ENCODE results near the gene TBC1D22A.

TBC1D22A gene

GRCh38 chr22:46969491-46969890 is 207.0 kb downstream of the TBC1D22A start:
- no peak for TF ChIP-seq OSR1 (CRISPR knock-in tag; IDR thresholded peaks at IDR 0.05)
- no peak for TF ChIP-seq PPARA (CRISPR knock-in tag; IDR thresholded peaks at IDR 0.05; ENCODE audit: borderline replicate concordance)
- TF ChIP-seq ZFP30 (CRISPR knock-in tag; IDR thresholded peaks at IDR 0.05): no peak
- no peak for TF ChIP-seq TSHZ2 (CRISPR knock-in tag; IDR thresholded peaks at IDR 0.05)
- no peak for TF ChIP-seq ZFP3 (CRISPR knock-in tag; IDR thresholded peaks at IDR 0.05)
- no peak for TF ChIP-seq ARNTL (CRISPR knock-in tag; IDR thresholded peaks at IDR 0.05; ENCODE audit: borderline replicate concordance, low read depth)
- no peak for TF ChIP-seq POU6F1 (CRISPR knock-in tag; IDR thresholded peaks at IDR 0.05; ENCODE audit: borderline replicate concordance, low read depth)
- no peak for TF ChIP-seq RARB (CRISPR knock-in tag; IDR thresholded peaks at IDR 0.05)
- no peak for TF ChIP-seq ZC3H10 (CRISPR knock-in tag; IDR thresholded peaks at IDR 0.05)
- no peak for TF ChIP-seq ESRRG (CRISPR knock-in tag; IDR thresholded peaks at IDR 0.05)
- TF ChIP-seq TCF4 (CRISPR knock-in tag; IDR thresholded peaks at IDR 0.05; ENCODE audit: borderline replicate concordance): no peak
- TF ChIP-seq GLIS3 (CRISPR knock-in tag; IDR thresholded peaks at IDR 0.05): no peak
- no peak for TF ChIP-seq CREB5 (CRISPR knock-in tag; IDR thresholded peaks at IDR 0.05; ENCODE audit: low read depth)
- TF ChIP-seq CSDC2 (CRISPR knock-in tag; IDR thresholded peaks at IDR 0.05): no peak
- TF ChIP-seq BACH2 (CRISPR knock-in tag; IDR thresholded peaks at IDR 0.05; ENCODE audit: borderline replicate concordance): no peak
- no peak for TF ChIP-seq ZNF565 (CRISPR knock-in tag; conservative IDR thresholded peaks at IDR 0.05; ENCODE audit: low read depth)
- no peak for TF ChIP-seq SNAI2 (CRISPR knock-in tag; IDR thresholded peaks at IDR 0.05)
- no peak for ATAC-seq

GRCh38 chr22:46969961-46970360 is 207.5 kb downstream of the TBC1D22A start:
- TF ChIP-seq BACH2 (CRISPR knock-in tag; IDR thresholded peaks at IDR 0.05; ENCODE audit: borderline replicate concordance): no peak
- TF ChIP-seq PATZ1 (CRISPR knock-in tag; IDR thresholded peaks at IDR 0.05; ENCODE audit: borderline replicate concordance): no peak
- TF ChIP-seq CSRNP3 (CRISPR knock-in tag; IDR thresholded peaks at IDR 0.05): no peak
- TF ChIP-seq CREB5 (CRISPR knock-in tag; IDR thresholded peaks at IDR 0.05; ENCODE audit: low read depth): no peak
- ATAC-seq: no peak

- TF ChIP-seq TOX (CRISPR knock-in tag; IDR thresholded peaks at IDR 0.05; ENCODE audit: borderline replicate concordance): no peak
- no peak for TF ChIP-seq CSRNP3 (CRISPR knock-in tag; IDR thresholded peaks at IDR 0.05)
- TF ChIP-seq CREB5 (CRISPR knock-in tag; IDR thresholded peaks at IDR 0.05; ENCODE audit: low read depth): no peak
- no peak for ATAC-seq
These were observed 208.1 kb downstream of the TBC1D22A start for GRCh38 chr22:46970411-46971098.
